NCI-H2196 treated with DMSO at 0.1 percent for 48 hours (cell line): ENCODE measurements around the gene PDE1A.

Experiments
- DNase-seq: peaks from one replicate; lab custom pipeline; 2025; ENCODE audit not compliant: unreplicated experiment; lab: John Stamatoyannopoulos, UW

PDE1A gene

DNA sequence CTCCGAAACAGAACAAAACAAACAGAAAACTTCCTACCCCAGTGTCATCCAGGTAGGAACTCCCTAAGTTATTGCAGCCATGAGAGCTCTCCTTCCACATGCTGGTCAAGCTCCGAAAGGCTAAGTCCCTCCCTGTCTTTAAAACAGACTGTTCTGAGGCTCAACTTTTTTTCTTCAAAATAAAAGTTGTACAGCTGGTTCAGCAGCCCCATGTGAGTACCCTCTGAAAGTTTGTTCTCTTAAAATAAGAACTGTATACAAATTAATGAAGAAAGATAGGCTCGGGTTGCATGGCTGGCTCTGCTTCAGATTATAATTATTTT is at the start of gene PDE1A:
PDE1A (minus strand) TSS at position 119 of the 323 bp plus-strand sequence.
- DNase-seq = no peak

- DNase-seq = no peak
These were observed 46.8 kb upstream of the PDE1A start for GRCh38 chr2:182473635-182474034.

DNA sequence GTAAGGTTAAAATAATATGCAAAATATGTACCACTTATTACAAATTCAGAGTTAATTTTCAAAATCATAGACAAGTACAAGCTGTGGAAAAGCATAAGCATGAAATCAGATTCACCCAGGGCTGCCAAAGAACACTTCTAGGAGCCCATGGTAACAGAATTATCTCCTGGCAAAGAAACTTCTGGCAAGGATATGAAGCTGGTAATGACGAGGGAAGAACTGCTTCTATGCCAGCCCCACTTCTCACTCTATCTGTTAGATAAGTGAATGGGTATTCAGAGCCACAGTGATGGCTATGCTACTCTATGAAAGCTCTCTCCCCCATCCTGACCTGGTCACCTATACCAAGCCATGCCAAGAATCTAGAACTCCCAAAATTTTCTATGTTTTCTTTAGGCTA is 36.9 kb upstream of the PDE1A start:
- DNase-seq = no peak

DNA sequence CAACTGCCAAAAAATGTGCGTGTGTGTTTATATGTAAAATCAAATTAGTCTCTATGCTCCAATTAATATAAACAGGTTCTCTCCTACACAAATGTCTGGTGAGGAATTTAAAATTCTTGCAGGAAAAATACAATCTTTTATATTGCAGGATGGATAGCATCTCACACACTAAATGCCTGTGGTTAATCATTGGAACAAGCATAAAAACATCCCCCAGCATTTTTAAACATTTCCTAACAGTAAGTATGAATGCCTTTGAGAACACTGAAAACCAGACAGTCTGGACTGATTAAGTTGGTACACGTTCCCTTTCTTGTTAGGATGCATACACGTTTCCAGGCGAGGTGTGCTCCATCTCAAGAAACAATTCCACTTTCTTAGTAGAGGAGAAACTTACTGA is 29.9 kb upstream of the PDE1A start:
- DNase-seq = no peak

- no peak for DNase-seq
These were observed 25.7 kb upstream of the PDE1A start for GRCh38 chr2:182452456-182452990.

- no peak for DNase-seq
These were observed 21.5 kb upstream of the PDE1A start for GRCh38 chr2:182448371-182448770.

GRCh38 chr2:182447863-182448262 is 21.0 kb upstream of the PDE1A start:
- no peak for DNase-seq

DNA sequence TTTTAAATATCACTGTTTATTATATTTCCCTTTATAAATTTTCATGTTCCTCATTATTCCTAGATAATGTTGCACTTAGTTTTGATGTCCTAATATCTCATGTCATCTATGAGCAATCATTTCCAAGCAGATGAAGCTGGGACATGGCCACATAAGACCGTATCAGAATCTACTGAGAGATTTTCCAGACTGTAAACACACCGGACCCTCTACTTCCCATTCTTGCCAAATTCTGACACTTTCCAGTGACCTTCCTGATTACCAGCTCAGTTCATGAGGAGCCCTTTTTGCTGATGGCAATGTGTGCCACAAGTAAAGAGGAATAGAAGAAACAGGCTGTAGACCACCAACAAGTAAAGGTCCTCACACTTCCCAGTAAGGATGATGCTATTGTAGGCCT is 20.3 kb upstream of the PDE1A start:
- DNase-seq = no peak

DNA sequence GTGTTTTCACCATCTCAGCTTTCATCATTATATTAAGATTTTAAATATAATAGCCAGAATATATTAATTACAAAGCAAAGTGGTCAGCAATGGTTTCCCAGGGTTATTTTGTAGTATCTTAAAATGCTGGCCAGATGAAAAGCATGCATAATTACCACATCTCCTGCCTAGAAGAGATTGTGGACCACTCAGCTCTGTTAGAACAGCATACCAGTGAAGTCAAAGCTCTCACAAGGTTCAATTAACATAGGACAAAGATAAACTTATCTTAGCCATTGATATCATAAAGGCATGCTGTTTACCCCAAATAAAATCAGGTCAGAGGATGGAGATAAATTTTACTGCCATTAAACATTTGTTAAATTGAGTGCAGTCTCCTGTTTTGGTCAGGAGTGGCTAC is 19.3 kb upstream of the PDE1A start:
- DNase-seq = no peak

GRCh38 chr2:182445391-182445965 is 18.6 kb upstream of the PDE1A start:
- no peak for DNase-seq

DNA sequence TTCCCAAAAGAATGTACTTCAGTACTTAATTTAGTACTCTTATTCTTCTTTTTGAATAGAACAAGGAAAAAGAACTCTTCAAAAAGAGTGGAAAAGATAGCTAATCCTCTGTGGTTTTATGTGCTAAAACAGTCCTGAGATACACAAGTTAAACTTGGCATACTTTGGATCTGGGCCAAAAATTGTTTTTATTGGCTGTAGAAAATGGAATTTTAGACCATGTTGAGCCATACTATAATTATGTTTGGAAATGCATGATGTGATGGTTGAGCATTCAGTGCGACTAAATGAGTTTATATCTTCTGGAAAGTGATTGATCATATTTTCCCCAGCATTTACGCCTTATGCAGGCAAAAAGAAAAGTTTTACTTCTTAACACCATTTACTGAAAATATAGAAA is 18.0 kb upstream of the PDE1A start:
- DNase-seq = no peak

DNA sequence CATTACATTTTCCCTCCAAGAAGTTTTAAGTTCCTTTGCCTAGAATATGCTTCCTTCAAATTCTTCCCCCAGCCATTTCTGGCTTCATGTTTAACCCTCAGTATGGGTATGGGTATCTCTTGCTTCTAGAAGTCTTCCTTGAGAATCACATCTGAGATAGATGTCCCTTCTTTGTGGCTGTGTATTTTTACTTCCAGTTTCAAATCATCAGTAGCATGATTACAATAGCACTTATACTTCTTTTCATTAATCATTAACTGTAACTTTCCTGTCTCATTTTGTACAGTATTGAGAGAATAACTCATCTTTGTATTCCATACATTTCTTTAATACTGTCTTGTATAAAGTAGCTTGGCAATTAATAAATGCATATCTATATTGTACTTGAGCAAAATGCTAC is 17.3 kb upstream of the PDE1A start:
- no peak for DNase-seq

- no peak for DNase-seq
These were observed 9.4 kb upstream of the PDE1A start for GRCh38 chr2:182436252-182436651.

- DNase-seq = no peak
These were observed 8.9 kb upstream of the PDE1A start for GRCh38 chr2:182435754-182436153.

DNA sequence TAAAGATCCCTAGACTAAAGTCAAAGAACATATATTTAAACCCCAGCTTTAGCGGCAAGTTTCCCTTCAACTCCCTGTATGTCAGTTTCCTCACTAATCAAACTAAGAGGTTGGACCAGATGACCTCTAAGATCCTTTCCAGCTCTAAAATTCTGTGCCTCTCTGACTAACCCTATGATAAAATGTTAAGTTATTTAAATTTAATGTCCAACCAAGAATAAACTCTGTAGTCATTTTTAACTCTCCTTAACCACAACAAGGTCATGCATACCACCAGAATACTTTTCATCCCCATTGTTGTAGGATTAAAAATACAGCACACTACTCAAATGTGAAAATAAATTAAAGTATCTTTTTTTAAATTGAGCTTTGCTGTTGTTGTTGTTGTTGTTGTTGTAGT is 5.2 kb upstream of the PDE1A start:
- DNase-seq = no peak

DNA sequence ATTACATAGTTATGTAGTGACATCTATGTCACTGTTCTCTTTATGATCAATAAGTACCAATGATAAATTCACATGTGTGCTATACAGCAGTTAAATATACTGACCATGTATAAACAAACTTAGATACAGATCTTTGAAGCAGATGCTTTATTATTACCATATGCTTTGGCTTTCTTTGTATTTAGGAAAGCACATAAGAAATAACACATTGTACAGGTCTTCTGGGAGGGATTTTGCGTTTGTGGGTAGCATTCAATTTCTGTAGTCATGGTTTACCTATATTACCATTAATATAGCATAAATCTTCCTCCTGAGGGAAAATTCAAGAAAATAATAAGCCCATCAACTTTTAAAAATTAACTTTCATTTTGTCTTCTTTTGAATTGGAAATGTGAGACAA is 1.6 kb upstream of the PDE1A start:
- DNase-seq = no peak

GRCh38 chr2:182426082-182426917 is 536 bp downstream of the PDE1A start:
- no peak for DNase-seq

DNA sequence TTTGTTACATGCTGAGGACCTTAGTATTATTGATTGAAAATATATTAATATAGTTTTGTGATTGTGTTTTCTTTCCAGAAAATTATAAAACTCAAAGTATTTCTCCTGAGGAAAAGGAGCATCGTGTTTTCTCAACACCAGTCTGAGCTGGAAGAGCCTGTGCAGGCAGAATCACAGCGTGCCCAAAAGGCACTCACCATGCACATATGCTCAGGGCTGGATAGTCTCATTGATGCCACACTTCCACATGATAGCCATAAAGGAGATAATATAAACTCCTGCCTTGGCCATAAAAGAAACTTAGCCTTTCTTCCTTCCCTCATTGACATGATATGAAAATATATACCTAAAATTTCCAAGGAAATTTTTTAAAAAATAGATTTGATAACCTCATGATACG is 4.0 kb downstream of the PDE1A start:
- DNase-seq = no peak

- DNase-seq = no peak
These were observed 6.2 kb downstream of the PDE1A start for GRCh38 chr2:182420669-182421068.

GRCh38 chr2:182416861-182417260 is 10.0 kb downstream of the PDE1A start:
- no peak for DNase-seq

GRCh38 chr2:182416191-182416590 is 10.6 kb downstream of the PDE1A start:
- DNase-seq = no peak

GRCh38 chr2:182415771-182416170 is 11.1 kb downstream of the PDE1A start:
- DNase-seq = no peak

GRCh38 chr2:182412858-182413257 is 14.0 kb downstream of the PDE1A start:
- DNase-seq = no peak
